ENCODE results near the gene GGTLC3. TPM values are rescaled to one million over a fixed set of nuclear protein-coding genes. Genes with fewer than 3 reads are reported as not detected.
"Not testable (repeated sequence)": the region's sequence is repeated elsewhere in the genome, so short reads cannot be mapped to it uniquely, and the experiment has no call there.

Gene GGTLC3
- total RNA-seq, 1 donor from 2014 or later, result not detected

DNA sequence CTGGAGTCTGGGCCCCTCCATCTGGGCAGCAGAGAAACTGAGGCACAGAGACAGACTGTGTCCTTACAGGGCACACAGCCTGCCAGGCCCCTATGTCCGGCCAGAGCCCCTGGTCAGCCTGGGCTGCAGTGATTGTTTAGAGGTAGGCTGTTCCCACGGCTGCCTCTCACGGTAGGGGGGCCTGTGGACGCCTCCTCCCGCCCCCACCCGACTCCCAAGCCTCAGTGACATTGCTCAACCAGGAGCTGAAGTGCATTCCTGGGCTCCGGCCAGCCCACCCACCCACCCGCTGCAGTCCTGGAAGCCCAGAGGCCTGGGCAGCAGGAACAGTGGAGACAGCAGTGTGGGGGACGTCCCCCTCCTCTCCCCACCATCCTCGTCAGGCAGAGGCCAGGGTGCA lies 4.5 kb downstream of the GGTLC3 start:
- not testable (repeated sequence) for DNase-seq (ENCODE audit: low read depth)

DNA sequence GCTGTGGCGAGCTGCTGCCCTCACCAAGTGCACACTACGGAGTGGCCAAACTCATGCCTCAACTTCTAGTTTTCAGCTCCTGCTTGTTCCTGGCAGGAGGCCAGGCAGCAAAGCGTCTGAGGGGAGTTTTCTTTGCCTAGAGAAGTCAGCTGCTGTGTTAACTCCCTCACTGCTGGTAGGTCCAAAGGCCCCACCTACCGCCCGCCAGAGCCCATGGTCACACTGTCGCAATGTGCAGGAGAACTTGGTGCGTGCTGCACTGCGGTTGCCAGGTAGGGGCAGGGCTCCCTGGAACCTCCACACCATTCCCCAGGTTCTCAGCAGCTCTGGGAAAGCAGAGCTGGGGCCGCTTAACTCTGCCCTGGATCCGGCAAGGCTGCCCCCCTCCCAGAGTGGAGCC lies 5.6 kb downstream of the GGTLC3 start:
- DNase-seq (ENCODE audit: low read depth), result not testable (repeated sequence)

DNA sequence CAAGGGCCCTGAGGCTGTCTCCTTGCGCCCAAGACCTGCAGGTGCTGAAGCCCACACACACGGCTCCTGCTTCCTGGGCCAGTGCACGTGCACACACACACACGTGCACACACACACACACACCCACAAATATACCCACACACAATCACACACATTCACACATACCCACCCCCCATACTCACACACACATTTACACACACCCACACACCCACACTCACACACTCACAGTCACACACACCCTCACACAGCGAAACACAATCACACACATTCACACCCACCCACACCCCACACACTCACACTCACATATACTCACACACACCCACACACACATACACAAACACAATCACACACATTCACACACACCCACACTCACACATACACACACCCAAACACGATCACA lies 6.6 kb downstream of the GGTLC3 start:
- not testable (repeated sequence) for DNase-seq (ENCODE audit: low read depth)

DNA sequence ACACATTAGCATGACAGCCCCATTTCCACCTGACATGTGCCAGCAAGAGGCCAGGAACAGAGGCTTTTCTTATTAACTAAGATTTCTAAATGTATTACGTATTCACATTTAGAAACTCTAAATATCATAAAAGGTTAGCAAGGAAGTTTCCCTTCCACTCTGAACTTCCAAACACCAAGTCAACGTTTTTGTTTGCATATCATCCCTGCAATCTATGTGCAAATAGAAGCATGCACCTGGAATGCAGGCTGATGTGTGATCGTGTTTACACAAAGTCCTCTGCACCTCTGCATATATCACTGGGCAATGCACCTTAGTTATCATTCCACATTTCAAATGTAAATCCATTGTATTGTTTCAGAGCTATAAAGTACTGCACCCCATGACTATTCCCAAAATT lies 21.7 kb downstream of the GGTLC3 start:
- not testable (repeated sequence) for DNase-seq (ENCODE audit: low read depth)

Other genes starting within 250 kb of the GGTLC3 start
- gene TMEM191B, start 9.6 kb upstream of the GGTLC3 start, total RNA-seq, result 0.30 and 0.35 TPM in 2 replicates
- 0.40 TPM in 1 of 2 replicates, not detected in the other for gene RIMBP3, start 93.8 kb upstream of the GGTLC3 start, total RNA-seq